ENCODE measurements around the gene PLEKHA5. TPM values are rescaled to one million over a fixed set of nuclear protein-coding genes. Genes with fewer than 3 reads are reported as not detected.

The PLEKHA5 gene
- total RNA-seq, 1 donor = 82.2 TPM

- H3K27me3 ChIP-seq (ENCODE audit: insufficient read depth, low read length) = no peaks in the 10 kb centered on the region
- no peak overlapping the region for H3K27ac ChIP-seq (ENCODE audit: low read depth, low read length)
- peaks cover 3% of the 10 kb centered on the region for H3K4me1 ChIP-seq (ENCODE audit: insufficient read depth, low read length)
- H3K9me3 ChIP-seq (ENCODE audit: low read depth, low read length) = no peaks in the 10 kb centered on the region
- H3K36me3 ChIP-seq (ENCODE audit: insufficient read depth, low read length) = no peaks in the 10 kb centered on the region
- no peaks in the 10 kb centered on the region for H3K79me2 ChIP-seq (ENCODE audit: insufficient read depth, low read length)
- DNase-seq (ENCODE audit: insufficient read length, low spot score, missing footprints) = no peak
- TF ChIP-seq CTCF (IDR thresholded peaks at IDR 0.05; ENCODE audit: extremely low read depth, low read depth, low read length) = no peak
- H2AFZ ChIP-seq (ENCODE audit: low read length) = peak overlapping the region; percentile 10
- no peak overlapping the region for H3K4me2 ChIP-seq (ENCODE audit: insufficient read depth, low read length)
- no peaks in the 10 kb centered on the region for H4K20me1 ChIP-seq (ENCODE audit: insufficient read depth, low read length)
- no peak overlapping the region for H3K4me3 ChIP-seq (ENCODE audit: insufficient read depth, low read length)
These were observed 36.3 kb upstream of the PLEKHA5 start for GRCh38 chr12:19093218-19093617.

- Histone ChIP-seq H3K4me2 (ENCODE audit: insufficient read depth, low read length) (no peak overlapping the region), H3K9me3 (ENCODE audit: low read depth, low read length) (no peaks in the 10 kb centered on the region), H3K27ac (ENCODE audit: low read depth, low read length) (no peak overlapping the region), H3K79me2 (ENCODE audit: insufficient read depth, low read length) (no peaks in the 10 kb centered on the region), H3K27me3 (ENCODE audit: insufficient read depth, low read length) (no peaks in the 10 kb centered on the region), H3K36me3 (ENCODE audit: insufficient read depth, low read length) (no peaks in the 10 kb centered on the region), H4K20me1 (ENCODE audit: insufficient read depth, low read length) (no peaks in the 10 kb centered on the region), H2AFZ (ENCODE audit: low read length) (no peak overlapping the region), H3K4me1 (ENCODE audit: insufficient read depth, low read length) (peaks cover 3% of the 10 kb centered on the region), H3K4me3 (ENCODE audit: insufficient read depth, low read length) (no peak overlapping the region)
- DNase-seq (ENCODE audit: insufficient read length, low spot score, missing footprints) = peak; percentile 44
- TF ChIP-seq CTCF (IDR thresholded peaks at IDR 0.05; ENCODE audit: extremely low read depth, low read depth, low read length) = no peak
These were observed 34.2 kb upstream of the PLEKHA5 start for GRCh38 chr12:19095331-19095730.

GRCh38 chr12:19095756-19096480 lies 33.6 kb upstream of the PLEKHA5 start:
- TF ChIP-seq CTCF (IDR thresholded peaks at IDR 0.05; ENCODE audit: extremely low read depth, low read depth, low read length) = no peak
- no peak overlapping the region for H3K4me3 ChIP-seq (ENCODE audit: insufficient read depth, low read length)
- H3K36me3 ChIP-seq (ENCODE audit: insufficient read depth, low read length) = no peaks in the 10 kb centered on the region
- DNase-seq (ENCODE audit: insufficient read length, low spot score, missing footprints) = peak; percentile 86
- no peak overlapping the region for H2AFZ ChIP-seq (ENCODE audit: low read length)
- no peaks in the 10 kb centered on the region for H3K27me3 ChIP-seq (ENCODE audit: insufficient read depth, low read length)
- H3K9me3 ChIP-seq (ENCODE audit: low read depth, low read length) = no peaks in the 10 kb centered on the region
- H3K4me1 ChIP-seq (ENCODE audit: insufficient read depth, low read length) = peaks cover 3% of the 10 kb centered on the region
- no peak overlapping the region for H3K27ac ChIP-seq (ENCODE audit: low read depth, low read length)
- no peak overlapping the region for H3K4me2 ChIP-seq (ENCODE audit: insufficient read depth, low read length)
- H4K20me1 ChIP-seq (ENCODE audit: insufficient read depth, low read length) = no peaks in the 10 kb centered on the region
- H3K79me2 ChIP-seq (ENCODE audit: insufficient read depth, low read length) = no peaks in the 10 kb centered on the region

GRCh38 chr12:19105463-19105862 lies 24.1 kb upstream of the PLEKHA5 start:
- Histone ChIP-seq H4K20me1 (ENCODE audit: insufficient read depth, low read length) (no peaks in the 10 kb centered on the region), H3K27ac (ENCODE audit: low read depth, low read length) (no peak overlapping the region), H3K4me2 (ENCODE audit: insufficient read depth, low read length) (no peak overlapping the region), H3K4me3 (ENCODE audit: insufficient read depth, low read length) (no peak overlapping the region), H3K79me2 (ENCODE audit: insufficient read depth, low read length) (no peaks in the 10 kb centered on the region), H3K27me3 (ENCODE audit: insufficient read depth, low read length) (no peaks in the 10 kb centered on the region), H3K4me1 (ENCODE audit: insufficient read depth, low read length) (peaks cover under 1% of the 10 kb centered on the region), H3K36me3 (ENCODE audit: insufficient read depth, low read length) (no peaks in the 10 kb centered on the region), H3K9me3 (ENCODE audit: low read depth, low read length) (no peaks in the 10 kb centered on the region), H2AFZ (ENCODE audit: low read length) (no peak overlapping the region)
- no peak for TF ChIP-seq CTCF (IDR thresholded peaks at IDR 0.05; ENCODE audit: extremely low read depth, low read depth, low read length)
- DNase-seq (ENCODE audit: insufficient read length, low spot score, missing footprints) = no peak
